NCI-H1092 (cell line): ENCODE measurements around the gene AMBRA1.

Source experiments
- DNase-seq: peaks from one replicate; lab custom pipeline; 2025; lab: John Stamatoyannopoulos, UW

AMBRA1 gene

GRCh38 chr11:46392421-46393230, 201.2 kb downstream of the AMBRA1 start:
- DNase-seq = no peak

- peak; percentile 78 for DNase-seq
These were observed 202.0 kb downstream of the AMBRA1 start, which contains the start of gene CHRM4 for GRCh38 chr11:46391578-46392420. TSS of gene CHRM4 (minus strand) at chr11:46391776. CDS start at chr11:46386557, 5,219 bp downstream.

- DNase-seq = no peak
These were observed 202.6 kb downstream of the AMBRA1 start for GRCh38 chr11:46391186-46391577.

GRCh38 chr11:46390331-46391171, 203.3 kb downstream of the AMBRA1 start:
- DNase-seq = no peak

- peak; percentile 68 for DNase-seq
These were observed 204.1 kb downstream of the AMBRA1 start for GRCh38 chr11:46389450-46390330.

- no peak for DNase-seq
These were observed 205.0 kb downstream of the AMBRA1 start for GRCh38 chr11:46388619-46389449.

GRCh38 chr11:46387919-46388618, 205.8 kb downstream of the AMBRA1 start:
- no peak for DNase-seq

- DNase-seq = no peak
These were observed 206.4 kb downstream of the AMBRA1 start for GRCh38 chr11:46387456-46387855.

GRCh38 chr11:46386674-46387073, 207.1 kb downstream of the AMBRA1 start:
- no peak for DNase-seq

- no peak for DNase-seq
These were observed 207.7 kb downstream of the AMBRA1 start for GRCh38 chr11:46386005-46386578.

- no peak for DNase-seq
These were observed 208.4 kb downstream of the AMBRA1 start for GRCh38 chr11:46385169-46386004.

- DNase-seq = no peak
These were observed 209.7 kb downstream of the AMBRA1 start for GRCh38 chr11:46383974-46384701.

- DNase-seq = no peak
These were observed 210.4 kb downstream of the AMBRA1 start for GRCh38 chr11:46383404-46383758.

GRCh38 chr11:46382646-46383403, 211.0 kb downstream of the AMBRA1 start:
- DNase-seq = peak; percentile 27

- DNase-seq = no peak
These were observed 211.8 kb downstream of the AMBRA1 start for GRCh38 chr11:46381819-46382645.
